Fibroblast of villous mesenchyme (primary cell): Measurements from ENCODE around the gene METTL21C. TPM values are rescaled to one million over a fixed set of nuclear protein-coding genes. Genes with fewer than 3 reads are reported as not detected.

Source experiments
- DNase-seq: peaks from one replicate; pipeline ENCODE4 v3.0.0-alpha.2; 2010; ENCODE audit warnings: low read depth
- H3K4me3 ChIP-seq: 2 replicates; pipeline ENCODE4 v1.5.1; 2011; ENCODE audit warnings: low read depth, mild to moderate bottlenecking, low read length
- total RNA-seq: library from RNA; depleted of rRNA; stranded (reverse); fragments of >200 nt; gene quantifications from 2 replicates; pipeline ENCODE4 v1.2.3, GENCODE V29; 2012
- TF ChIP-seq, protein P1 (sequence below): IDR thresholded peaks from 2 replicates; pipeline ENCODE4 v1.5.1; 2012; ENCODE audit warnings: low read depth, mild to moderate bottlenecking, low read length; ENCODE audit not compliant: insufficient read depth

Gene METTL21C
- total RNA-seq, 1 donor: not detected

DNA sequence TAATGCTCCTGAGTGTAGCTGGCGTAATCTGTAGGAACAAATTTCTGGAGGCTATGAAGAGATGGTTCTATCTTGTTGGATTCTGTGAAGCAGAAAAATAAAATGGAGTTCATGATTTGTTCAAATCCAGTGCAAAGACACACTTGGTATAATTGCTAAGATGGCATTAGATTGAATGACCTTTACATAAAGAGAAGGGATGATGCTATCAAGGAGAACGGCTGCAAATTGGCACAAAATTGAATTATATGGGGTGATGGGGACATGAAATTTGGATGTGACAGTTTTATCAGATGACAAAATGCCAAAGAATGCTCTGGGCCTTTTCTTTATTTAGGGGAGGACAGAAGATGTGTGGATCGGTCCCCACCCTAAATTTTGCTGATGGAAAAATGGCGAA lies 4.0 kb downstream of the METTL21C start:
- TF ChIP-seq, protein P1, sequence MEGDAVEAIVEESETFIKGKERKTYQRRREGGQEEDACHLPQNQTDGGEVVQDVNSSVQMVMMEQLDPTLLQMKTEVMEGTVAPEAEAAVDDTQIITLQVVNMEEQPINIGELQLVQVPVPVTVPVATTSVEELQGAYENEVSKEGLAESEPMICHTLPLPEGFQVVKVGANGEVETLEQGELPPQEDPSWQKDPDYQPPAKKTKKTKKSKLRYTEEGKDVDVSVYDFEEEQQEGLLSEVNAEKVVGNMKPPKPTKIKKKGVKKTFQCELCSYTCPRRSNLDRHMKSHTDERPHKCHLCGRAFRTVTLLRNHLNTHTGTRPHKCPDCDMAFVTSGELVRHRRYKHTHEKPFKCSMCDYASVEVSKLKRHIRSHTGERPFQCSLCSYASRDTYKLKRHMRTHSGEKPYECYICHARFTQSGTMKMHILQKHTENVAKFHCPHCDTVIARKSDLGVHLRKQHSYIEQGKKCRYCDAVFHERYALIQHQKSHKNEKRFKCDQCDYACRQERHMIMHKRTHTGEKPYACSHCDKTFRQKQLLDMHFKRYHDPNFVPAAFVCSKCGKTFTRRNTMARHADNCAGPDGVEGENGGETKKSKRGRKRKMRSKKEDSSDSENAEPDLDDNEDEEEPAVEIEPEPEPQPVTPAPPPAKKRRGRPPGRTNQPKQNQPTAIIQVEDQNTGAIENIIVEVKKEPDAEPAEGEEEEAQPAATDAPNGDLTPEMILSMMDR: no peak
- H3K4me3 ChIP-seq: no peak overlapping the region
- DNase-seq: no peak

DNA sequence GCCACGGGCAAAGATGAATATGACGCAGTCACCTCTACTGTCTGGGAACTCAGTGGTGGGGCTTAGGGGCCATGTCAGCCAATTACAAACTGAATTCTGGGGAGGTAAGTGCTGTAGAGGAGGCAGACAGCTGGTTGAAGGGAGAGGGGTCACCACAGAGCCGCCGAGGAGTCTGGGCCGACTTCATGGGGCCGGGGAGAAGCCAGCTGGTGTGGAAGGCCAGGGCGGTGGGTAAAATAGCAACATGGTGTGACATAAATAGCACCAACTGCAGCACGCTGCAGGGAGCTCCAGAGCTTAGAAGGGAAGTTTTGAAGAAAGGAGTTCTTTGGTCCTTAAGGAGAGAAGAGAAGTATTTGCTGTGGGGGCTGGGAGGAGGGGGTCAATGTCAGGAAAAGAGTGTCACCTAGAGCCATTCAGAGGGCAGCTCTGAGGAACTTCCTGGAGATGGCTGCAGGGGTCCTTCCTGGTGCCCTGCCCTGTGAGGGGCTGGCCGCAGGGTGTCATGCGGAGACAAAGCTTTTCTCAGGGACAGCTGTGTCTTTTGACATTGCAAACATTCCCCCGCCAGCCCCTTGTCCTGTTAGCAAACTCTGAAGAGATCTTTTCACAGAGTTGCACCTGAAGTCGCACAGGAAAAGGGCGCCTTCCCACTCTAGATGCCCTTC lies 6.4 kb downstream of the METTL21C start:
- TF ChIP-seq, protein P1: no peak
- no peak for DNase-seq
- no peak overlapping the region for H3K4me3 ChIP-seq

DNA sequence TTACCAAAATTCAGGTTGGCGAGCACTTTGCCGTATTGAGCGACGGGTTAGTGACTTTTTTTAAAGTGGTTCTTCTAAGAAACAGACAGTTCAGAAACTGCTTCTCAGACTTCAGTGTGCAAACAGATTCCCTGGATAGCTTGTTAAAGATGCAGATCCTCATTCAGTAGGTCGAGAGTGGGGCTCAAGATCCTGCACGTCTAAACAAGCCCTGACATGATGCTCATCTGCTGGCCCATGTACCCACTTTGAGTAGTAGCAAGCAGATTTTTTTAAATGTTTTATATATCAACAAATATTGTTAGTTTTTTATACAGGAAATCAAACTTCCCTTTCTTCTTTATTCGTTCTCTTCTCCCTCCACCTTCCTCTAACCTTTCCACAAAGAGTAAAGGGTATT lies 7.3 kb downstream of the METTL21C start:
- TF ChIP-seq, protein P1: no peak
- no peak for DNase-seq
- no peak overlapping the region for H3K4me3 ChIP-seq

DNA sequence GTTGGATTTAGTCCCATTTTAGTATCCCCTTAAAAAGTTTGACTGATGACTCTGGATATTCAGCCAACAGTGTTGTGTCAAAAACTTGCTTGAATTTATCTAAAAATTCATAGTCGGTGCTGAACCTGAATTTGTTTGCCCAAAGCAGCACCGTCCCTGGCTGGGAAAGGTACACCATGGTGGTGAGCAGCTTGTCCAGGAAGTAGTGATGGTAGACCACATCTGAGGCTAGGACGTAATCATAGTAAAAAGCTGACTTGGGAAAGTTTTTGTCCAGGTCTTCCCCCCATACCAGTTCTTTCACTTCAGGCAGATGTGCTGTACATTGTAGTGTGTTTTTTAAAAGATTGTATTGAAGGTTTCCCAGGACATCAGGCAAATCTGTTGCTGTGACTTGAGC lies 8.8 kb downstream of the METTL21C start:
- no peak overlapping the region for H3K4me3 ChIP-seq
- DNase-seq: no peak
- TF ChIP-seq, protein P1: no peak

DNA sequence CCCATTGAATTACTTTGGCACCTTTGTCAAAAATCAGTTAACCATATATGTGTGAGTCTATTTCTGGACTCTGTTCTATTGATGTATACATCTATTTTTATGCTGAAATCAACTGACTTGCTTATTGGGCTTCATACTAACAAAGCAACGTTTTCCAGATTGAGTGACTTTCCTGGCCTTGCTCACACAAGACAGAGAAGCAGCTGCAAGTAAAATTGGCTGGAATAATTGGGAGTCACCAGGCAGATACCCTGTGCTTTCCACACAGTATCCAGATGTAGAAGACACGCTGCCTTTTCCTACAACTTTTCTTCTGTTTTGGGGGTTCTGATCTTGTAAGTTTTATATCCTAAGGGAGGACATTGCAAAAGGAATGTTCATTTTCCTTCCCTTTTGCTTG lies 11.2 kb downstream of the METTL21C start:
- no peak overlapping the region for H3K4me3 ChIP-seq
- TF ChIP-seq, protein P1: no peak
- DNase-seq: no peak

DNA sequence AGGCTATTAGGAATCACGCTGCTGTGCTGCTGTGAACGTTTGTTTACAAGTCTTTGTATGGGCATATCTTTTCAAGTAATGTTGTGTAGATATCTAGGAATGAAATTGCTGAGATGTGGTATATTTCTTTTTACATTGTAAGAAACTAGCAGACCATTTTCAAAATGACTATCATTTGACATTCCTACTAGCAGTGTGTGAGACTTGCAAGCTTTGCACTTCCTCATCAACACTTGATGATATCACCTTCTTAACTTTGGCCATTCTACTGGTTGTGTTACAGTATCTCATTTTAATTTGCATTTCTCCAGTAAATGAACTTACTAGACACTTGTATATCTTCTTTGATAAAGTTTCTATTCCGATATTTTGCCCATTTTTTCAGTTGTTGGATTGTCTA lies 12.1 kb downstream of the METTL21C start:
- DNase-seq: no peak
- TF ChIP-seq, protein P1: no peak
- H3K4me3 ChIP-seq: no peak overlapping the region

DNA sequence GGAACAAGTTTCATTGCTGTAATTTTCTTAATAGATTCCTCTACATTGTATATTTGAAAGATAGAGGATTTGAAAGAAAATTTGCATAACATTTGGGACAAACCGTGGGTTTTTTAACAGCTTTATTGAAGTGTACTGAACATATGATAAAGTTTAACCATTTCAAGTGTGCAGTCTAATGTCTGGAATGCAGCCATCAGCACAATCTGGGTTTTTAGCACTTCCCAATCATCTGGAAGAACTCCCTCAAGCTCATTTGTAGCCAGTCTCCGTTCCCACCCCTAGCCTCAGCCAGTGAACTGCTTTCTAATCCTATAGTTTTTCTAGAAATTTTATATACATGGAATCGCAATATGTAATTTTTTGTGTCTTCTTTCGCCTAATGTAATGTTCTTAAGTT lies 12.6 kb downstream of the METTL21C start:
- no peak overlapping the region for H3K4me3 ChIP-seq
- no peak for DNase-seq
- TF ChIP-seq, protein P1: no peak
